ENCODE results near the gene CCL17. TPM values are rescaled to one million over a fixed set of nuclear protein-coding genes. Genes with fewer than 3 reads are reported as not detected.

Gene CCL17
- total RNA-seq, 2 donors from 2014 or later, result not detected

- ATAC-seq, result no peak
- H3K4me1 ChIP-seq, result peaks cover 7% of the 10 kb centered on the region
- H3K4me3 ChIP-seq, result no peak overlapping the region
- DNase-seq, result no peak
- peak overlapping the region in 1 of 4 donors; percentile 13 for H3K27ac ChIP-seq
- no peaks in the 10 kb centered on the region for H3K36me3 ChIP-seq (replicated peaks in 1 of 2; ENCODE audit: insufficient read depth in 1 of 2, low read depth in 2 of 2)
- no peaks in the 10 kb centered on the region for H3K27me3 ChIP-seq
- intact Hi-C loops (cut with DNase I), result no loop called here
- WGBS, 2 donors, result 53 to 63% methylated on average over 3 of the region's 3 CpGs
- no peak for TF ChIP-seq CTCF (IDR thresholded peaks at IDR 0.05)
- no peak for TF ChIP-seq POLR2A (IDR thresholded peaks at IDR 0.05)
- H3K9me3 ChIP-seq, result no peaks in the 10 kb centered on the region
These were observed 16.8 kb upstream of the CCL17 start for GRCh38 chr16:57387598-57388354.

- no peak for DNase-seq
- ATAC-seq, result peak; percentile 47
- no peak overlapping the region for H3K4me3 ChIP-seq
- no peaks in the 10 kb centered on the region for H3K36me3 ChIP-seq (replicated peaks in 1 of 2; ENCODE audit: insufficient read depth in 1 of 2, low read depth in 2 of 2)
- no peak for TF ChIP-seq POLR2A (IDR thresholded peaks at IDR 0.05)
- TF ChIP-seq CTCF (IDR thresholded peaks at IDR 0.05), result peak in 1 of 7 experiments; percentile 15
- H3K27ac ChIP-seq, result peak overlapping the region in 1 of 4 donors; percentile 13
- peaks cover 7% of the 10 kb centered on the region for H3K4me1 ChIP-seq
- no peaks in the 10 kb centered on the region for H3K27me3 ChIP-seq
- intact Hi-C loops (cut with DNase I), result no loop called here
- H3K9me3 ChIP-seq, result no peaks in the 10 kb centered on the region
- WGBS, 2 donors, result 49 to 56% methylated on average over 6 to 7 of the region's 7 CpGs
These were observed 16.0 kb upstream of the CCL17 start for GRCh38 chr16:57388359-57389086.

- TF ChIP-seq CTCF (IDR thresholded peaks at IDR 0.05) (no peak), POLR2A (IDR thresholded peaks at IDR 0.05) (no peak)
- H3K36me3 ChIP-seq (replicated peaks in 1 of 2; ENCODE audit: insufficient read depth in 1 of 2, low read depth in 2 of 2), result no peaks in the 10 kb centered on the region
- intact Hi-C loops (cut with DNase I), result no loop called here
- DNase-seq, result no peak
- peaks cover 7% of the 10 kb centered on the region for H3K4me1 ChIP-seq
- H3K27me3 ChIP-seq, result no peaks in the 10 kb centered on the region
- ATAC-seq, result no peak
- H3K4me3 ChIP-seq, result no peak overlapping the region
- H3K9me3 ChIP-seq, result no peaks in the 10 kb centered on the region
- WGBS, 2 donors, result 68 to 77% methylated on average over 3 of the region's 3 CpGs
- no peak overlapping the region for H3K27ac ChIP-seq
These were observed 15.5 kb upstream of the CCL17 start for GRCh38 chr16:57389087-57389468.

GRCh38 chr16:57390636-57391295, 13.8 kb upstream of the CCL17 start:
- 67 to 88% methylated on average over 3 to 5 of the region's 5 CpGs for WGBS, 2 donors

More at GRCh38 chr16:57390636-57391295, 13.8 kb upstream of the CCL17 start:
- H3K36me3 ChIP-seq (replicated peaks in 1 of 2; ENCODE audit: insufficient read depth in 1 of 2, low read depth in 2 of 2), result no peaks in the 10 kb centered on the region
- H3K4me1 ChIP-seq, result peaks cover 12% of the 10 kb centered on the region
- DNase-seq (no peak), ATAC-seq (no peak)
- no peak overlapping the region for H3K4me3 ChIP-seq
- H3K9me3 ChIP-seq, result no peaks in the 10 kb centered on the region
- intact Hi-C loops (cut with DNase I), result no loop called here
- no peak for TF ChIP-seq POLR2A (IDR thresholded peaks at IDR 0.05)
- no peak for TF ChIP-seq CTCF (IDR thresholded peaks at IDR 0.05)
- no peaks in the 10 kb centered on the region for H3K27me3 ChIP-seq
- peak overlapping the region in 1 of 4 donors; percentile 6 for H3K27ac ChIP-seq
